ENCODE measurements around the gene CCSER1.
A peak's percentile ranks its signal among the peaks of the same experiment; 100 is the strongest.
"Not testable (repeated sequence)": the region's sequence is repeated elsewhere in the genome, so short reads cannot be mapped to it uniquely, and the experiment has no call there.

CCSER1 gene

DNA sequence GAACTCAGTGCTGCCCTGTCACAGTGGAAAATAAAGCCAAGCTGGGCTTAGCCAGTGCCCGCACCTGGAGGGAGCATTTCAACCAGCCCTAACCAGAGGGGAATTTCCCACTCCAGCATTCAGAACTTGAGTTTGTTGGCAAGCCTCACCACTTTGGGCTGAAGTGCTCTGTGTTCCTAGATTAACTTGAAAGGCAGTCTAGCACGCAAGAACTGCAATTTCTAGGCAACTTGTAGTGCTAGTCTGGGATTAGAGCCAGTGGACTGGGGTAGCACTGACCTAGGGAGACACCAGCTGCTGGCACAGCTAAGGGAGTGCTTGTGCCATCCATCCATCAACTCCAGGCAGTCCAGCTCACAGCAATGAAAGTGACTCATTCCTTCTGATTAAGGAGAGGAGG, 1115.9 kb downstream of the CCSER1 start:
- DNase-seq (ENCODE audit: insufficient read length, low spot score), result no peak
- no peak for FAIRE-seq
- TF ChIP-seq, protein P1, sequence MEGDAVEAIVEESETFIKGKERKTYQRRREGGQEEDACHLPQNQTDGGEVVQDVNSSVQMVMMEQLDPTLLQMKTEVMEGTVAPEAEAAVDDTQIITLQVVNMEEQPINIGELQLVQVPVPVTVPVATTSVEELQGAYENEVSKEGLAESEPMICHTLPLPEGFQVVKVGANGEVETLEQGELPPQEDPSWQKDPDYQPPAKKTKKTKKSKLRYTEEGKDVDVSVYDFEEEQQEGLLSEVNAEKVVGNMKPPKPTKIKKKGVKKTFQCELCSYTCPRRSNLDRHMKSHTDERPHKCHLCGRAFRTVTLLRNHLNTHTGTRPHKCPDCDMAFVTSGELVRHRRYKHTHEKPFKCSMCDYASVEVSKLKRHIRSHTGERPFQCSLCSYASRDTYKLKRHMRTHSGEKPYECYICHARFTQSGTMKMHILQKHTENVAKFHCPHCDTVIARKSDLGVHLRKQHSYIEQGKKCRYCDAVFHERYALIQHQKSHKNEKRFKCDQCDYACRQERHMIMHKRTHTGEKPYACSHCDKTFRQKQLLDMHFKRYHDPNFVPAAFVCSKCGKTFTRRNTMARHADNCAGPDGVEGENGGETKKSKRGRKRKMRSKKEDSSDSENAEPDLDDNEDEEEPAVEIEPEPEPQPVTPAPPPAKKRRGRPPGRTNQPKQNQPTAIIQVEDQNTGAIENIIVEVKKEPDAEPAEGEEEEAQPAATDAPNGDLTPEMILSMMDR (IDR thresholded peaks at IDR 0.05; ENCODE audit: insufficient read depth, missing control alignments), result no peak

DNA sequence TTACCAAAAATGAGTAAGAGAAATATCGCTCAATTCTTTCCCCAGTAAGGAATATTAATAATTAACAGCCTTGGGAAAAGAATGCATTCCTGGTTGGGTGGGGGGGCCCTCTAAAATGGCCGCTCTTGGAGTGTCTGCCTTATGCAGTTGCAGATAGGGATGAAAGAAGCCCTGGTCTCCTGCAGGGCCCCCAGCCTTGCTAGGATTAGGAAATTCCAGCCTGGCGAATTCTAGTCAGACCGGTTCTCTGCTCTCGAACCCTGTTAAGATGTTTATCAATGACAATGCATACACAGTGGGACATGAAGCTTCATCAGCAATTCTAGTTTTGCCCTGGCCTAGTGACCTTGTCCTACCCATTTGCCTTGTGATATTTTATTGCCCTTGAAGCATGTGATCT, 1128.8 kb downstream of the CCSER1 start:
- TF ChIP-seq, protein P1 (IDR thresholded peaks at IDR 0.05; ENCODE audit: insufficient read depth, missing control alignments), result no peak
- no peak for FAIRE-seq

DNA sequence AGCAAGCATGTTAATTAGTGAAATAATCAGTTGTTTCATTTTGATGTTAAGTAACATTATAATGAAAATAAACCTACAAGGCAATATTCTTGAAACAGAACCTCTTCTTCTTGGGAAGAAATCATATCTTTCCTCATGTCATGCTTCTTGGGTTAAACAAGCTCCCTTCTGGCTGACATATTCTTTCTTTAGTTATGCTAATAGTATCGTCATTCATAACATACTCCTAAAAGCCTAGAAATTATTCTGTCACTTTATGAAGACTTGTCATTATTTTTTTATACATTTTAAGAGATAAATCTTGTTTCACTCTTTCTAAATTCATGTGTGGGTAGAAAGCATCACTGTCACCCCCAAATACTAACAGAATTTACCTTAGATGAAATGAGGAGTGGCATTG, 1129.6 kb downstream of the CCSER1 start:
- TF ChIP-seq, protein P1 (IDR thresholded peaks at IDR 0.05; ENCODE audit: insufficient read depth, missing control alignments), result no peak
- FAIRE-seq (peak; percentile 44), DNase-seq (ENCODE audit: insufficient read length, low spot score) (no peak)

More for the DNA sequence above, 1128.8 kb downstream of the CCSER1 start:
- DNase-seq (ENCODE audit: insufficient read length, low spot score), result no peak

DNA sequence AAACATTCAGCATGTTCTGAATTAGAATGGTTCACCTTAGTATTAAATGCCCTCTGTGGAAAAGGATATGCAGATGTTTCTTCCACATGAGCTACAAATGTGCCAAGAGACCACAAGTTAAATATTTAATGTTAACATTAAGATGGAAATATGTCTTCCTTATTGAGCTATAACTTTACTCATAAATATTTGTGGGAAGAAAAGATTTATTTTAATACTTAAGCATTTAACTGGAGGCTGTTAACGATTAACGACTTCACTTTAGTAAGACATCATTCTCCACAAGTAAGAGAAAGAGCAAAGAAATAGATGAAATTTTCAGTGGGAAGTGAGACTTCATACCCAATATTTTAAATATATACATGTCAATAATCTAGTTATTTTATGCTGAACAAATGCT, 1130.5 kb downstream of the CCSER1 start:
- FAIRE-seq, result no peak
- TF ChIP-seq, protein P1 (IDR thresholded peaks at IDR 0.05; ENCODE audit: insufficient read depth, missing control alignments), result no peak
- DNase-seq (ENCODE audit: insufficient read length, low spot score), result no peak

DNA sequence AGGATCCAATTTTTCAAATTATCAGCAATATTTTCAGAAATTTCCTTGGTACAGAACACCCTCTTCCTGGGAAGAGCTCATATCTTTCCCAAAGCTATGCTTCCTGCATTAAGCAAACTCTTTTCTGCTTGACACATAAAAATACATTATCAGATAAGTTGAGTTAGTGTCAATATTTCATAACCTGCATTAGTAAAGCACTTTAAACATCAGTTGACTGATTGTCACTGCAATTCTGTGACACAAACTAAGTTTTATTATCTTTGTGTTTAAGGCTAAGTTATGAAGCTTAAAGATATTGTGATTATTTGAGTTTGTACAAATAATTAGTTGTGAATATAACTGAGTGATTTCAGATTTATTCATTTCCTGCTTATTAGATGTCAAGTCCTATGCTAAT, 1131.1 kb downstream of the CCSER1 start:
- no peak for DNase-seq (ENCODE audit: insufficient read length, low spot score)
- FAIRE-seq, result peak; percentile 11
- TF ChIP-seq, protein P1 (IDR thresholded peaks at IDR 0.05; ENCODE audit: insufficient read depth, missing control alignments), result no peak

DNA sequence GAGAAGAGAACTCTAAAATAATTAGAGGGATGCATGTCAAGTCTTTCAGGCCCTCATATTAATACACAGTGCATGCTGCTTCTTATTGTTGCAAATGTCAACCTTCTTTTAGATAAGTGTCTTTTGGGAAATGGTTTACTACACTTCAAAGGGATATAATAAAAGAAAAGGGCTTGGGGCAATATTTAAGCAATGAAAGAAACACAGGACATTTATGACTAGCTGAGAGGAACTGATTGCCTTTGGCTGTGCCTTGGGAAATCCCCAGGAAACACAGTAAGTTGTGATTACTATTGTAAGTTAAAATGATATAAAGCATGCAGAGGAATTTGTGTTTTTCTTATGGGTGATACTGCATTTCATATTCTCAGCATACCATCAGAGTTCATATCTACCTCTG, 1140.3 kb downstream of the CCSER1 start:
- no peak for FAIRE-seq
- no peak for DNase-seq (ENCODE audit: insufficient read length, low spot score)
- TF ChIP-seq, protein P1 (IDR thresholded peaks at IDR 0.05; ENCODE audit: insufficient read depth, missing control alignments), result no peak

DNA sequence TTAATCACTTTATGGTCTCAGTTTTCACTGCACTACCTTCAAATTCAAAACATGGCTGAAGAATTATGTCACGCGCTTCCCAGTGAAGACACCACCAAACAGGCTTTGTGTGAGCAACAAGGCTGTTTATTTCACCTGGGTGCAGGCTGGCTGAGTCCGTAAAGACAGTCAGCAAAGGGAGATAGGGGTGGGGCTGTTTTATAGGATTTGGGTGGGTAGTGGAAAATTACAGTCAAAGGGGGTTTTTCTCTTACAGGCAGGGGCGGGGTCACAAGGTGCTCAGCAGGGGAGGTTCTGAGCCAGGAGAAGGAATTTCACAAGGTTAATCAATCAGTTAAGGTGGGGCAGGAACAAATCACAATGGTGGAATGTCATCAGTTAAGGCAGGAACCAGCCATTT, 1141.3 kb downstream of the CCSER1 start:
- not testable (repeated sequence) for DNase-seq (ENCODE audit: insufficient read length, low spot score); FAIRE-seq

DNA sequence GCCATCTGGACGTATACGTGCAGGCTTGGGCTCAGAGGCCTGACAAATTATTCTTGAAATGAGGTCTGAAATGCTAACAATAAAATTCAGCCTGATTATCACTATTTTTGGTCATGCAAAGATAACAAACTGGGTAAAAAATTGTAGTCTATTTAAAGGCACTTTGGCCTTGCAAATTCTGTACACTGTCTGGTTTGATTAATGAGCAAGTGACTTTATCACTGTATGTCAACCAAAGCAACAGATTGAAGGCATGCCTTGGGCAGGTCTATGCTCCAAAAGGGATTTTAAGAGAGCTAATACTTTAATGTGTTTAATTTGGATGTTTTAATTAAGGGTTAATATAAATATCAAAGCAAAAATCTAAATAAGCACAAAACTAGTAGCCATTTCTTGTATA, 1141.7 kb downstream of the CCSER1 start:
- TF ChIP-seq, protein P1 (IDR thresholded peaks at IDR 0.05; ENCODE audit: insufficient read depth, missing control alignments), result no peak
- DNase-seq (ENCODE audit: insufficient read length, low spot score) (no peak), FAIRE-seq (no peak)

Data from D721Med (cell line).